HCT116 (cell line): ENCODE data around the gene GDAP1L1.

Experiments used
- CTCF ChIP-seq, 3 experiments: fragments of 200-600 bp in 1 of 3; sonication (generic) in 1 of 3; IDR thresholded peaks in 2 of 3; conservative IDR thresholded peaks in 1 of 3; 2 replicates each; pipeline ENCODE4 v1.5.1; 2012 to 2017; ENCODE audit warnings: low read depth in 2 of 3, low read length in 2 of 3, antibody characterized with exemption in 1 of 3, borderline replicate concordance in 1 of 3, control low read depth in 1 of 3, mild to moderate bottlenecking in 1 of 3, mixed read lengths in 1 of 3, mixed run types in 1 of 3, moderate library complexity in 1 of 3; ENCODE audit not compliant: insufficient read depth in 1 of 3
- EGR1 ChIP-seq: IDR thresholded peaks from 2 replicates; pipeline ENCODE4 v1.6.1; 2012; ENCODE audit warnings: low read depth
- POLR2A ChIP-seq: IDR thresholded peaks from 2 replicates; pipeline ENCODE4 v1.7.0; 2011; ENCODE audit warnings: borderline replicate concordance; ENCODE audit not compliant: insufficient read depth, insufficient read length; ENCODE audit errors: extremely low read depth
- POLR2AphosphoS5 ChIP-seq: IDR thresholded peaks from 2 replicates; pipeline ENCODE4 v1.6.1; 2011; ENCODE audit warnings: mild to moderate bottlenecking, low read depth, low read length, moderate library complexity
- TF ChIP-seq, protein P1 (sequence below): IDR thresholded peaks from 2 replicates; pipeline ENCODE4 v1.6.1; 2012; ENCODE audit warnings: low read depth

- no peak for TF ChIP-seq CTCF (IDR thresholded peaks at IDR 0.05 in 2 of 3, conservative IDR thresholded peaks at IDR 0.05 in 1 of 3; ENCODE audit: borderline replicate concordance in 1 of 3, insufficient read depth in 1 of 3, low read depth in 2 of 3, low read length in 2 of 3)
- TF ChIP-seq EGR1, result no peak
- TF ChIP-seq, protein P1, sequence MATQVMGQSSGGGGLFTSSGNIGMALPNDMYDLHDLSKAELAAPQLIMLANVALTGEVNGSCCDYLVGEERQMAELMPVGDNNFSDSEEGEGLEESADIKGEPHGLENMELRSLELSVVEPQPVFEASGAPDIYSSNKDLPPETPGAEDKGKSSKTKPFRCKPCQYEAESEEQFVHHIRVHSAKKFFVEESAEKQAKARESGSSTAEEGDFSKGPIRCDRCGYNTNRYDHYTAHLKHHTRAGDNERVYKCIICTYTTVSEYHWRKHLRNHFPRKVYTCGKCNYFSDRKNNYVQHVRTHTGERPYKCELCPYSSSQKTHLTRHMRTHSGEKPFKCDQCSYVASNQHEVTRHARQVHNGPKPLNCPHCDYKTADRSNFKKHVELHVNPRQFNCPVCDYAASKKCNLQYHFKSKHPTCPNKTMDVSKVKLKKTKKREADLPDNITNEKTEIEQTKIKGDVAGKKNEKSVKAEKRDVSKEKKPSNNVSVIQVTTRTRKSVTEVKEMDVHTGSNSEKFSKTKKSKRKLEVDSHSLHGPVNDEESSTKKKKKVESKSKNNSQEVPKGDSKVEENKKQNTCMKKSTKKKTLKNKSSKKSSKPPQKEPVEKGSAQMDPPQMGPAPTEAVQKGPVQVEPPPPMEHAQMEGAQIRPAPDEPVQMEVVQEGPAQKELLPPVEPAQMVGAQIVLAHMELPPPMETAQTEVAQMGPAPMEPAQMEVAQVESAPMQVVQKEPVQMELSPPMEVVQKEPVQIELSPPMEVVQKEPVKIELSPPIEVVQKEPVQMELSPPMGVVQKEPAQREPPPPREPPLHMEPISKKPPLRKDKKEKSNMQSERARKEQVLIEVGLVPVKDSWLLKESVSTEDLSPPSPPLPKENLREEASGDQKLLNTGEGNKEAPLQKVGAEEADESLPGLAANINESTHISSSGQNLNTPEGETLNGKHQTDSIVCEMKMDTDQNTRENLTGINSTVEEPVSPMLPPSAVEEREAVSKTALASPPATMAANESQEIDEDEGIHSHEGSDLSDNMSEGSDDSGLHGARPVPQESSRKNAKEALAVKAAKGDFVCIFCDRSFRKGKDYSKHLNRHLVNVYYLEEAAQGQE, result no peak
- TF ChIP-seq POLR2A, result no peak
- no peak for TF ChIP-seq POLR2AphosphoS5
Observed at GRCh38 chr20:44301285-44301684, 54.2 kb downstream of the GDAP1L1 start.
